Stimulated activated CD4-positive, alpha-beta T cell treated with anti-CD3 and anti-CD28 coated beads, Interleukin-15, amount 100 ng/mL, for 24 hours (primary cell): ENCODE measurements around the gene CAV3.
"Not testable (repeated sequence)": the region's sequence is repeated elsewhere in the genome, so short reads cannot be mapped to it uniquely, and the experiment has no call there.

Source experiments
- DNase-seq: peaks from one replicate; pipeline ENCODE4 v3.0.0-alpha.2; 2020

CAV3 gene

DNA sequence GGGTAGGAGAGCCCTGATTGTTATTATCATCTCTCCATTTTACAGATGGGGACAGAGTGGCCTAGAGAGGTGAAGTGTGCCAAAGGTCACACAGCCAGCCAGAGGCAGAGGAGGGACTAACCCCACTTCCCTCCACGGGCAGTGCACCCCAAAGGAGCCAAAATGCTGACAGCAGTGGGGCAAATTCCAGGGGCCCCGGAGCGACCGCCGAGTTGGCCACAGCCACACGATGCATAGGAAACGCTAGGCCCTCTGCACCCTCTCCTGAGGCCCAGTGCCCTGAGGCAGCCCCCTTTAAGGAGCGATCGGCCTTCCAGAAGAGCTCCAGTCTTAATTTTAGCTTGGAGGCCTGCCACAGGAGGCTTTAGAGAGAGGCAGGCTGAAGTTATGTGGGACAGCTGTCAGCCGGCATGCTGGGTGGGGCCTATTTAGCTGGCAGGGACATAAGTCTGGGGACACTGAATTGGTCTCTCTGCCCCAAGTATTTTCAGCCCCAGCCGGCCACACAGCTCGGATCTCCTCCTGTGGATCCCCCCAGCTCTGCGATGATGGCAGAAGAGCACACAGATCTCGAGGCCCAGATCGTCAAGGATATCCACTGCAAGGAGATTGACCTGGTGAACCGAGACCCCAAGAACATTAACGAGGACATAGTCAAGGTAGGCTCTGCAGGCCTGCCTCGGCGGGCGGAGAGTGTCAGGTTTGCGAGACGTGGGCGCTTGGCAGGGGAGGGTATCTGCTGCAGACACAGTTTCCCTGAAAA lies at the start of gene CAV3:
TSS of gene CAV3 (plus strand) at position 471 of the 763 bp plus-strand sequence. CDS start at position 546, 75 bp downstream.
- DNase-seq, result no peak

DNA sequence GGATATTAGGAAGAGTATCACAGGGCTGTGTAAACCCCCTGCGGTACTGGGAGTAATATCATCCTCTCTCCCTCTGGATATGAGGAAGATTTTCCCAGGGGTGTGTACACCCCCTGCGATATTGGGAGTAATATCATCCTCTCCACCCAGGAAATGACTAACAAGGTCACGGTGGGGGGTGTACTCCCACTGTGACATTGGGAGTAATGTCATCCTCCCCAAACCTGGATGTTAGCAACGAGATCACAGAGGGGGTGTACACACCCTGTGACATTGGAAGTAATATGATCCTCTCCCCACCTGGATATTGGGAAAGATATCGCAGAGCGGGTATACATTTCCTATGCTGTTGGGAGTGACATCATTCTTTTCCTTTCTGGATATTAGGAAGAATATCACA lies 48.6 kb upstream of the CAV3 start:
- not testable (repeated sequence) for DNase-seq

DNA sequence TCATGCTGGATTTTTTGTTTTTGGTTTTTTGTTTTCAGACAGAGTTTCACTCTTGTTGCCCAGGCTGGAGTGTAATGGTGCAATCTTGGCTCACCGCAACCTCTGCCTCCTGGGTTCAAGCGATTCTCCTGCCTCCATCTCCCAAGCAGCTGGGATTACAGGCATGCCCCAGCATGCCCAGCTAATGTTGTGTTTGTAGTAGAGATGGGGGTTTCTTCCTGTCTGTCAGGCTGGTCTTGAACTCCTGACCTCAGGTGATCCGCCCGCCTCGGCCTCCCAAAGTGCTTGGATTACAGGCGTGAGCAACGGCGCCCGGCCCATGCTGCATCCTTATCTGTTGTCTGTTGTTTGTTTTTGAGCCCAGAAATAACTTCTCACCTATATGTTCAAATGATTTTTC lies 42.3 kb upstream of the CAV3 start:
- DNase-seq, result not testable (repeated sequence)

DNA sequence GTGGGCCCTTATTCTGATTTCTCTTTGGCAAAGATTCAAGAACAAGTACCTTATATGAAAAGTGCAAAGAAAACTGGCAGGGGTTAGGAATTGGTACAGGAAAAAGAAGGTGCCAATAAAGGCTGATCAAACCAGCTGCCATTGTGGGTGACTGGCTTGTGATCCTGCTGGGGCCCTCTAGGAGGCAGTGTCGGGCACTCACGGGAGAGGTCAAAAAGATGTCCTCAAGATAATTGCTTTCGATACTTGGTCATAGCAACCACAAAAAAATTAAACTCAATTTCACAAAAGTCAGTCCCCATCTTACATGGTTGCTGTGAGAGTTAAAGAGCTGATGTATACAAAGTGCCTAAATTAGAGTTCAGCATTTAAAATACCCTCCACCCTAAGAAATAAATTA lies 31.0 kb upstream of the CAV3 start:
- DNase-seq, result no peak

DNA sequence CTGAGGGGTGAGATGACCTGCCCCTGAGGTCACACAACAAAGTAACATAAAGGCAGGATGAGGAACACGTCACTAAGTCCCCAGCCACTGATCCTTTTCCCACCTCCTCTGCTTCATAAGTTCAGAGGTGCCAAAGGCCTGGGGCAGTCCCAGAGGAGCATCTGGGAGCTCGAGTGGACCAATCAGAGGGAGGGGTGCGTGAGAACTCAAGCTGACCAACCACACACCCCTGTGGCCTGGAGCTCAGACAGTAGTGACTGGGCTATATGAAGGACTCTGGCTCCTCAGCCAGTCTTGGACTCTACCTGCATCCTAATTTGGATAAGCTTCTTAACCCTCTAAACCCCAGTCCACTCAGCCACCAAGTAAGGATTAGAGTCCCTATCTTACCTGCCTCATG lies 28.0 kb upstream of the CAV3 start:
- no peak for DNase-seq

DNA sequence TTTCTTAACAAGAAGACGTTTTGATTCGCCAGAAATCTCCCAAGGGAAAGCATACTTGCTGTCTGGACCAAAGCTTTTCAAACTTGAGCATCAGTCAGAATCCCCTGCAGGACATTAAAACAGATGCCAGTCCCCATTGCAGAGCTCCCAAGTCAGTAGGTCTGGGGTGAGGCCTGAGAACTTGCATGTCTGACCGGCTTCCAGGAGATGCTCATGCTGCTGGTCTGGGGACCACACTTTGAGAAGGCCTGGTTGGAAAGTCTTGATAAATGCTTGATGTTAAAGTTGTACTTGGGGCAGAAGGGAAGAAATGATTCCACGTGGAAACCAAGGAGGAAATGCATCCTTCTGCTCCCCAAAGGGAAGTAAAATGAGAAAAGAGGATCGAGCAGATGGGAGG lies 24.3 kb upstream of the CAV3 start:
- no peak for DNase-seq

DNA sequence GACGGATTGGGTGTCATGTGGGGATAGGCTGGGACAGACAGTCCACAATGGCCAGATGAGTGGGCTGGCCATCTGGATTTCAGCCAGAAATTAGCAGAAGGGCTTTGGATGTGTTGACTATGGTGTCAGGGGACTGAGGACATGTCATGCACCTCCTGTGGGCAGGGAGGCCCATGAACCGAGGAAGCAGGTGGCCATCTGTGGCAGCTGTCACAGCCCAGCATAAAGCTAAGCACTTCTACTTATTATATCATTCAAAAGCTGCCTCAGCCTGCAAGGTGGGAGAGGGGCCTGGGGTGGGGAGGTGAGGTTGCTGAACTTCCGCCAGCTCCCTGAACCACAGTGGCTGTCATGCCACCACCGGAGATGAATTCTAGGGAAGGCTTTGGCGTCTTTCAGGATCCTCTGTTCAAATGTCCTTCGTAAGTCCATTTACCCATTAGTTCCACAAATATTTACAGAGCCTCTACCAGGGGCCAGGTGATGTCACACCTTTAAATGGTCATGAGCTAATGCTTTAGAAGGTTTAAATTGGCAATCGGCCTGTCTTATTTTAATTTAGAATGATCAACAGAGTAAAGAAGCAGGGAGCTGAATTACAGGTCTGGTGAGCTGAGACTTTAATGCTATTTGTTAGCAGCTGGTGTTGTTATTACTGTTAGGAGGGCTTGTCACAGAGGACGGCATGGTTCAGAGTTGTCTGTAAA lies 23.6 kb upstream of the CAV3 start:
- no peak for DNase-seq

DNA sequence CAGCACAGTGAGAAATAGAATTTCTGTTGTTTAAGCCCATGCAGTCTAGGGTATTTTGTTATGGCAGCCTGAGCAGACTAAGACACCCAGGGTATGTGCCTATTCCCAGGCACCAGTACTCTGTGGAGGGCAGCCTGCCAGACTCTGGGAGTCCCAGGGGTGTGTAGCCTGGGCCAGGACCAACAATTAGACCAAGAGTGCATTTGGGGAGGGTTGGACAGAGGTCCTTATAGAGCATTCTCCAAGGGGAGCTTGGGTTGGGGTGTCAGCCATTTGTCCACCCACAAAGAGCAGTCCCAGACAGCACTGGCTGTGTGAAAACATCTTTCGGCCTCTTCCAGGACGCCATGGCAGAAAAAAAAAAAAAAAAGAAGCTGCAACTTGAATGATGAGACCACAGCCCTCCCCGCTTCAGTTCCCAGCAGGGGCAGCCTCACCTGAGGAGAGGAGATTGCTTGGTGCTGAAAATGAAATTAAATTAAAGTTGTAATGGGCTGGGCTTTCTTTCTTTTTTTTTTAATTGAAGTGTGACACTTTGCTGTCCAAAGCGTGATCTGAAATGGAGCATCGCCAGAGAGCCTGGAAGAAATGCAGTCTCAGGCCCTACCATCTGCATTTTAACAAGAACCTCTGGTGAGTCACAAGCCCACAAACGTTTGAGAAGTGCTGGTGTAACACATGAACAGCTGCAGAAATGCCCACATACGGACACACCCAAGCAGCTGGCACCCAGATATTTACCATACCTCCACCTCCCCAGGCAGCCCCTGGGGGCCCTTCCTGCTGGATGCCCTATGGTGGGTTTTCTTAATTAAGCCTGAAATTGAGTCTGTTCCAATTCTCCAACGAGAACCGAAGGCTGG lies 21.3 kb upstream of the CAV3 start:
- no peak for DNase-seq

DNA sequence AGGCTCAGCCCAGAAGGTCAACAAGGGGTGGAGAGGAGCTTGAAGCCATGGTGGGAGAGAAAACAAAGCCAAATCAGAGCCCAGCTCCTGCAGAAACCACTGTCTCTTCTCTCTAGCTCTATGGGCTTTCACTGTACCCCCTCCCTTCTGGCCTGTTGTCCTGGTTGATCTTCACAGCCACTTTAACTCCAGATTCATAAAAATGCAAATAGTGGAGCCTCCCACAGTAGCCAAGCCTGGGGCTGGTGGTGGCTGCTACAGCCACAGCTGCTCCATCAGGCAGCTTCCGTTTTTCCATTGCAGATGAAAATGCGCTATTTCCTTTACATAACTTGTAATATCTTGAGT lies 20.7 kb upstream of the CAV3 start:
- DNase-seq, result no peak

DNA sequence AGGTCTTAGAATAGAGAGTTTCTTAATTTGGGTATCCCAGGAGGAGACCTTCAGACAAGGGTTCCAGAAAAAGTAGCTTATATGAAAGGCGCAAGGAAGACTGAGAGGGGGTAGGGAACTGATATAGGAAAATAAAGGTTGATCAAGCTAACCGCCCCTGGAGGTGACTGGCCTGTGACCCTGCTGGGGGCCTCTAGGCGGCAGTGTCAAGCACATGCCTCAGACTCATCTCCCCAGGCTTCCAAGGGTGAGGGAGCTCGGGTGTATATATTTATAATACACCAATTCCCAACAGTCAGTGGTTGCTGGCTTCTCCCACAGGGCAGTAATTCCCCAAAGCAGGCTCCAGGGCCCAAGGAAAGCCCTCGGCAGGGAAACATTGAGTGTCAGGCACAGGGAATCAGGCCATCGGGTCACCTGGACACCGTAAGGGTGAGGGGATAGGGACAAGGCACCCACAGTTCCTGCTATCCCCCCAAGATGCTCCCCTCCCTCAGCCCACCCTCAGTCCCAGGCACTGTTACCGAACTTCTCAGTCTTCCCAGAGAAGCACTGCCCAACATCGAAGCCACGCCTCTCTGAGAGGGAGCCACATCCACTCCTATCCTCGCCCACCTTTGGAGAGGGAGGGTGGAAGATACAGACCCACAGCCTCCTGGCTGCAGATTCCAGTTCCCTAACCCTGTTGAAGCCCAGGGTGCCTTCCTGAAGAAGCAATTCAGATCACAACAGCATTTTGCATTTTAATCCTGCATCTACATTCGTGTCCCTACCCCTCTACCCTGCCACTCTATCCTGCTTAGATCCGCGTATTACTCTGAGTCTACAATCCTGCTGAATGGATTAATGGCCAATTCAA lies 19.5 kb upstream of the CAV3 start:
- DNase-seq, result no peak

DNA sequence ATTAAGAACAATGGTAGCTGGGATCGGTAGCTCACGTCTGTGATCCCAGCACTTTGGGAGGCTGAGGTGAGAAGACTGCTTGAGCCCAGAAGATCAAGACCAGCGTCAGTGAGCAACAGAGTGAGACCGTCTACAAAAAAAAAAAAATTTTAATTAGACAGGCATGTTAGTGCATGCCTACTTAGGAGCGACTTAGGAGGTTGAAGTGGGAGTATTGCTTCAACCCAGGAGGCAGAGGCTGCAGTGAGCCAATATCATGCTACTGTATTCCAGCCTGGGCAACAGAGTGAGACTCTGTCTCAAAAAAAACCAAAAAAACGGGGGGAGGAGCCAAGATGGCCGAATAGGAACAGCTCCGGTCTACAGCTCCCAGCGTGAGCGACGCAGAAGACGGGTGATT lies 17.8 kb upstream of the CAV3 start:
- DNase-seq, result not testable (repeated sequence)

DNA sequence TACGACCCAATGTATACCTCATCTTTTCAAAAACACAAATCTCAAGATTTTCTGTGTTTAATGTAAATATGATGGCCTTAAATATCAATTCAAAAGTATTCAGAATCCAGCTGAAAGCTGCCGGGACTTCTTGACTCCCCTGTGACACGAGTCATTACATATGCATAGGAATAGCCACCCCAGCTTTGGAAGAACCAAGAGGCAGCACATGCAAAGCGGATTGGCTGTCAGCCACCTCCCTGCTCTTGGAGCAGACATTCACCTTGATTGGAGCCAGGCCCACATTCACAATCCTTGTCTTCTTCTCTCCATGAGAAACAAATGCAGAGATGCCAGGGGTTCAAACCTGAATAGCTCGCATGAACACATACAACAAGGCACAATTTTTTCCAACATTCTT lies 10.8 kb upstream of the CAV3 start:
- no peak for DNase-seq

DNA sequence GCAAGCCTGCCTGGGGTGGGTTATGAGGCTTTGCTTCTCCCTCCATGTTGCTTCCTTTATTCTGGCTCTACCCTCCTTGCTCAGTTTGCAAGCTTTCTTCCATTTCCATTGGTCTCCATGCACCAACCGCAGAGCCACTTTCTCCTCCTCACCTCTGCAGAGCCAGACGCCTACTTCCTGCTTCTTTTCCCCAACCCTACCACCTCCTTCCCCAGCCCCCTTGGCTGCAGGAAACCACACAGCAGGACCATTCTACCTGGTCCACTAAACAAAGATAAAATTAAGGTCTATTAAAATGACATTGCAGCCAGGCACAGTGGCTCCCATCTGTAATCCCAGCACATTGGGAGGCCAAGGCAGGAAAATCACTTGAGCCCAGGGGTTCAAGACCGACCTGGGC lies 10.0 kb upstream of the CAV3 start:
- no peak for DNase-seq

DNA sequence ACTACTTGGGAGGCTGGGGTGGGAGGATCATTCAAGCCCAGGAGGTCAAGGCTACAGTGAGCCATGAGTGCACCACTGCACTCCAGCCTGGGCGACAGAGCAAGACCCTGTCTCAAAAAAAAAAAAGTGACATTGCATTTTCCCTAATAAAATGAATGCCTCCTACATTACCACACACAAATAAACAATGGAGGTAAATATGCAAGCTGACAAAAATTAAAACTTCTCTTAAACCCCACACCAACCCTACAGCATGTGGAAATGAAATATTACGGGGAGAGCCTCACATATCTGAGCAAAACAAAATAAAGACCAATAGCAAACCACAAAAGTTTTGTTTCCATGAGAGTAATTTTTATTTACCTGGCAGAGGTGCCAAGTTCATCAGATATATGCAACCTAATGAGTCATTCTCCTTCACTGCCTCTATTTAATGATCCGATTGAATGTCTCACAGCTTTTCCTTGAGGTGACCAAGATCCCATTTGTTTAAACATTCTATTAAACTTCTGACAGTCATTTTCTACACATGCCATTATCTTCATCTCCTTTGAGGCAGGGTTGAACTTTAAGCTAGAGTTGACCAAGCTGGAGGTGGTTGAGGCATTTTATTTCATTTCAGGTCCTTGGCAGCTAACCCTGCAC lies 9.4 kb upstream of the CAV3 start:
- DNase-seq, result no peak

DNA sequence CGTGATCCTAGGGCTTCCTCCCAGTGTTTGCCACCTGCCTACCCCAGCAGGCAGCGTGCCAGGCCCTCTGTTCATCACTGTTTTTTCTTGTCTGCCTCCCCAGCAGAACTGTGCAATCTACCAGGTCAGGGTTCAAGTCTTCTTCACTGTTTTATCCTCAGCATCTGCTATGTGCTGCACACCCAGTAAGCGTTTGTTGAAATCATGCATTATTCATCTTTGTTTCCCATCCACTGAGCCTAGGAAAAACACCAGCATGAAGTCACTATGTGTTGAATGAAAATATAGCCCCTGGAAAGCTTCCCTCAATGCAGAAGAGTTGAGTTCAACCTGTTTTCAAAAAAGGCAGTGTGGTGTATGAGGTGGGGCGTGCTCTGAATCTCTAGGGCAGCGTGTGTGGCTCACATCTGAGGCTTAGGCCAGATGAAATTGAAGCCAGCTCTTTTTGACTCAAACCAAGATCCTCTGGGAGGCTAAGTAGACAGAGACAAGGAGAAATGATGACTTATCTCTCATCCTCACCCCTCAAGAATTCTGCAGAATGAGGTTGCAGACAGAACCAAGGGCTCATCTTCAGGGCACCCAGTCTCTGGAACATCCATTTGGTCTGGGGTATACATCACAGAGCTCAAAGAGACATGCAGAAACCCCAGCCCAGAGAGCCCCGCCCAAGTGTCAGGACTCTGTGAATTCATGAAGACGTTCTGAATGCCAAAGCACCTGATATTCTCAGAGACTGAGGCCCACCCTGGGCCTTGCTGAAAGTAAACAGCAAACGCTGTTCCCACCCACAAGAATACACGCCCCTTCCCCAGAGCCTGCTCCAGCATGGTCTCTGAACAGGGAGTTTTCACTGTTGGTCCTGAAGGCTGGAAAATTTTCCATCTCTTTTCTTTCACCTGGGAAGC lies 5.7 kb upstream of the CAV3 start:
- no peak for DNase-seq

DNA sequence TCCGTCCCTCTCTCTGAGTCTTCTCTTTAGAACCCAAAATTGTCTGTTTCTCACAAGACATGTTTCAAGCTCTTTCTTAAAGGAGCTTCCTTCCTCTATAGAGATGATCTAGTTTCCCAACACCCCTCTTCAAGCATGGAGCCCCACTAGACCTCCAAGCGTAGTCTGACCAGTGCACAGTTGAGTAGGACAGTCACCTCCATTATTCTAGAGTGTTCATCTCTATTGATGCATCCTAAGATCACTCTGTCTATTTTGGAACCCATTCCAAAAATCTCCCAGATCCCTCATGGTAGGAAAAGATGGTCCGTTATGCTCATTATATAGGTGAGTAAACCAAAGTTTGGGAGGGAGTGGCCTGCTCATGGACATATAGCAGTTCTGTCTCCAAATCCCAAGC lies 4.1 kb upstream of the CAV3 start:
- DNase-seq, result no peak

DNA sequence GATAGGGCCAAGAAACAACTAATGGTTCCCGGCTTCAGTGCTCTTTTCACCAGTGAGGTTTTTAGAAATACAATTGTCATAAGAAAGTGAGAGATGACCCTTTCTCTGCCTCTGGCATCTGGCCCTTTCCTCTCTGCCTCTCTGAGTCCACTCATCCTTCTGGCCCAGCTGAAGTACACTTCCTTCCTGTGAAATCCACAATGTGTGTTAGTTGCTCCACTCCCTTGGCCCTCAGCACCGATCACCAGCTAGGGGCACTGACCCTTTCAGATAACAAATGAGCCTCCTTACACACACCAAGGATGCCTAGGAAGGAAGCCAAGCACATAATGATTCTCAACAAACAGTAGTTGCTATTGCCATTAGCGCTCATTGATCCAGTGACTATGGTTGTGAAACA lies 2.9 kb upstream of the CAV3 start:
- no peak for DNase-seq

DNA sequence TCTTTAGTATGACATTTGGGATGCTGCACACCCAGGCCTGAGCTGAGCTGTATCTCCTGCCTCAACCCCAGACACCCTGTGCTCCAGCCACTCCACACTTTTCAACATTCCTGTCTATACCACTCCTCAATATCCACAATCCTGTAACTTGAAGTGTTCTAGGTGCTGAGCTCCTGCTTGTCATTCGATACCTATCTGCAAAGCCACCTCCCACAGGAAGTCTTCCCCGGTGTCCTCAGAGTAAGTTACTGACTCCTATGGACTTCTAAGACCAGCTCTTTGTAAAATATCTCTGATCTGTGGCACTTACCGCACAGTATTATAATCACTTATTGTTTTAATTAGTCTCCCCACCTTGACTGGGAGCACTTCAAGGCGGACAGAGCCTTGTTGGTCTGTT lies 1.2 kb upstream of the CAV3 start:
- no peak for DNase-seq

DNA sequence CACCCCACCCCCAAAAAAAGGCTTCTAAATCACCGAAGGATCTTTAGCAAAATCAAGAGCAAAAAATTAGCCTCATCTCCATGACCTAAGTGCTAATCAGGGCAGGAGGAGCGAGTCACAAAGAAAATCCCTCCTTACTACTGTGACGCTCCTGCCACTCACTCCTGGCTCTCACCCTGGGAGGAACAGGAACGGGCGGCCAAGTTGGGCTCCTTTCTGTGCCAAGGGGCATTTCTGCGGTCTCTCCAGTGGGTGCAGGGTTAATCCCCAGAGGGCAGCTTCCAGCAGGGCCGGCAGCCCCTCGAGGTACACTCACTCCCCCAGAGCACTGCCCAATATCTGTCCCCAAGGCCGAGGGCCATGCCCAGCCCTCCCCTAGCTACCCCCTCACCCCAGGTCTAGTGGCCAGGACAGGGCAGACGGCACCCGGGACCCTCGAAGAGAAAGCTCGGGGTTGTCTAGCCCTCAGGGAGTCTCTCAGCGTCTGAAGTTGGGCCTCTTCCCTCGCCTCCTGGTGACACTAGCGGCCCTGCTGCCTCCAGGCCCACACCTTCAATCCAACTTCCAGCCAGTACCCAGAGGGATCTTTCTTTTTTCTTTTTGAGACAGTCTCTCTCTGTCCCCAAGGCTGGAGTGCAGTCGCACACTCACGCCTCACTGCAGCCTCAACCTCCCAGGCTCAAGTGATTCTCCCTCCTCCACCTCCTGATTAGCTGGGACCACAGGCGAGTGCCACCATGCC lies 706 bp downstream of the CAV3 start:
- DNase-seq, result no peak

DNA sequence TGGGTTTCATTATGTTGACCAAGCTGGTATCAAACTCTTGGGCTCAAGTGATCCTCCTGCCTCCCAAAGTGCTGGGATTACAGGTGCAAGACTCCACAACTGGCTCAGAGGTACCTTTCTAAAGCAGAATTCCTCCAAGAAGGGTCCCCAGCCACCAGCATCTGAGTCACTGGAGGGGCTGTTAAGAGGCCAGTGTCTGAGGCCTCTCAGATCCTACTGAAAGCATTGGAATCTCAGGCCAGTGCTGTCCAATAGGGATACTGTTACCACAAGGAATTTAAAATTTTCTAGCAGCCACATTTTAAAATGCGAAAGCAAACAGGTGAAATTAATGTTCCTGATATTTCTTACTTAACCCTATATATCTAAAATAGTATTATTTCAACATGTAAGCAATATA lies 1.3 kb downstream of the CAV3 start:
- no peak for DNase-seq
